AG09309 (cell line): Measurements from ENCODE around the gene MUC12.

ENCODE experiments used
- DNase-seq: peaks from one replicate; pipeline ENCODE4 v3.0.0-alpha.2; 2010; ENCODE audit warnings: low read depth
- H3K4me3 ChIP-seq: 2 replicates; pipeline ENCODE4 v1.5.1; 2011; ENCODE audit warnings: mild to moderate bottlenecking, low read depth, low read length, moderate library complexity; ENCODE audit not compliant: control insufficient read depth
- CTCF ChIP-seq: IDR thresholded peaks from 2 replicates; pipeline ENCODE4 v1.5.1; 2011; ENCODE audit warnings: mild to moderate bottlenecking, low read depth, low read length, inconsistent platforms; ENCODE audit not compliant: insufficient read depth, control insufficient read depth; ENCODE audit errors: missing control alignments

Gene MUC12

GRCh38 chr7:100949227-100949932 is 20.0 kb upstream of the MUC12 start, which contains the start of gene MUC3A:
Gene MUC3A (plus strand): TSS chr7:100949534. CDS start chr7:100949625, 91 bp downstream.
- TF ChIP-seq CTCF, result no peak
- no peak for DNase-seq
- no peak within 1 kb of the TSS for H3K4me3 ChIP-seq

GRCh38 chr7:100949933-100950443 is 19.4 kb upstream of the MUC12 start:
- H3K4me3 ChIP-seq, result no peak overlapping the region
- no peak for DNase-seq

GRCh38 chr7:100951172-100951571 is 18.2 kb upstream of the MUC12 start:
- no peak overlapping the region for H3K4me3 ChIP-seq
- TF ChIP-seq CTCF, result no peak
- DNase-seq, result no peak

More at GRCh38 chr7:100949933-100950443, 19.4 kb upstream of the MUC12 start:
- TF ChIP-seq CTCF, result no peak

- no peak for DNase-seq
- H3K4me3 ChIP-seq, result no peak overlapping the region
- TF ChIP-seq CTCF, result no peak
Measured at GRCh38 chr7:100951888-100952560, 17.3 kb upstream of the MUC12 start.

- no peak overlapping the region for H3K4me3 ChIP-seq
- DNase-seq, result no peak
- no peak for TF ChIP-seq CTCF
Measured at GRCh38 chr7:100952641-100953040, 16.7 kb upstream of the MUC12 start.

GRCh38 chr7:100957832-100958421 is 11.4 kb upstream of the MUC12 start:
- no peak for DNase-seq

More at GRCh38 chr7:100957832-100958421, 11.4 kb upstream of the MUC12 start:
- no peak for TF ChIP-seq CTCF
- no peak overlapping the region for H3K4me3 ChIP-seq
